ENCODE results near the gene TMC1. TPM values are rescaled to one million over a fixed set of nuclear protein-coding genes. Genes with fewer than 3 reads are reported as not detected.

Gene TMC1
- polyA plus RNA-seq, 4 donors, result 0.12 to 0.25 TPM; not detected in 2

DNA sequence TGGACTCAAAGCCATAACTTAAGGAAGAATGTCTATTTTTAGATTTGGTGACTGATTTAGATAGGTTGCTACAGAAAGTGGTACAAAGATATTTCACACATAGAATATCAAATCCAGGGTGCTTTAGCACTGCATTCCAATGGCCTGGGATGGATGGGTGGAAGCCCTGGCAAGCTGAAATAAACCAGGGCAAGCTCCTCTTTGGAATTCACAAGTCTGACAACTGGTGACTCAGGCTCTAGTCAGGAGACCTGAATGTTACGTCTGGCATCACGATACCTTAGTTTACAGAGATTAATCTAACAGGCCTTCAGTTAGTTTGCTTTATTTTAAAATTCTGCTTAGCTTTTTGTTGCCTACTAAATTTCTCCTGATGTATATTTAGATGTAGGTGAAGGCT lies 144.0 kb downstream of the TMC1 start:
- no peak overlapping the region for H3K27ac ChIP-seq (ENCODE audit: low read depth in 1 of 3, low read length in 2 of 3)
- H3K4me3 ChIP-seq (ENCODE audit: low read depth in 1 of 3, low read length in 3 of 3), result no peak overlapping the region
- no peaks in the 10 kb centered on the region for H3K36me3 ChIP-seq (ENCODE audit: control insufficient read depth in 3 of 3, insufficient read depth in 2 of 3, low read depth in 1 of 3, low read length in 3 of 3)
- no peak for DNase-seq
- H3K27me3 ChIP-seq (ENCODE audit: control insufficient read depth in 3 of 3, insufficient read depth in 3 of 3, low read length in 3 of 3), result no peaks in the 10 kb centered on the region
- H3K4me1 ChIP-seq (ENCODE audit: control insufficient read depth in 3 of 3, insufficient read depth in 2 of 3, low read depth in 1 of 3, low read length in 2 of 3), result no peaks in the 10 kb centered on the region
- H3K9me3 ChIP-seq (ENCODE audit: control insufficient read depth in 2 of 2, insufficient read depth in 1 of 2, low read depth in 1 of 2, low read length in 1 of 2), result peaks cover 0 to 5% of the 10 kb centered on the region in 2 donors
- WGBS, 3 donors, result 79 to 94% (median 94%) methylated on average over 2 of the region's 2 CpGs
- no peak for FAIRE-seq

DNA sequence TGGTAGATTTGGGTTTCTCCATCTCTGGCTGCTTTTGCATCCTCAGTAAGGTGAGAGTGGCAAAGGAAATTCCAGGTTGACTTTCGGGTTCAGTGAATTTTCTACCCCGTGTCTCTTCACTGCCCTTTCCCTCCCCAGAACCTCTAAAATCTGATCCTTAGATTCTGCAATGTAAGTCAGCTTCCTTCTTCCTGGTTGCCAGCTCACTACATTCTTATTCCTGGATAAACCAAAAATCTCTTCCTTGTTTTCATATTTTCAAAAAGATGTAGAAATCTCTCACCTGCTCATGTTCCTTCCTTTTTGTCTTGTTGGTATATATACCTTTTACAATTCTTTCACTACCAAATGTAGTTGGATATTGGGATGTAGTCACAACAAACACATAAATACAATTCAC lies 145.8 kb downstream of the TMC1 start:
- peaks cover 0 to 5% of the 10 kb centered on the region in 2 donors for H3K9me3 ChIP-seq (ENCODE audit: control insufficient read depth in 2 of 2, insufficient read depth in 1 of 2, low read depth in 1 of 2, low read length in 1 of 2)
- DNase-seq (no peak), FAIRE-seq (no peak)
- H3K4me1 ChIP-seq (ENCODE audit: control insufficient read depth in 3 of 3, insufficient read depth in 2 of 3, low read depth in 1 of 3, low read length in 2 of 3), result no peaks in the 10 kb centered on the region
- H3K36me3 ChIP-seq (ENCODE audit: control insufficient read depth in 3 of 3, insufficient read depth in 2 of 3, low read depth in 1 of 3, low read length in 3 of 3), result no peaks in the 10 kb centered on the region
- no peaks in the 10 kb centered on the region for H3K27me3 ChIP-seq (ENCODE audit: control insufficient read depth in 3 of 3, insufficient read depth in 3 of 3, low read length in 3 of 3)
- 61 to 69% (median 68%) methylated on average over 2 of the region's 2 CpGs for WGBS, 3 donors
- H3K27ac ChIP-seq (ENCODE audit: low read depth in 1 of 3, low read length in 2 of 3), result no peak overlapping the region
- no peak overlapping the region for H3K4me3 ChIP-seq (ENCODE audit: low read depth in 1 of 3, low read length in 3 of 3)

DNA sequence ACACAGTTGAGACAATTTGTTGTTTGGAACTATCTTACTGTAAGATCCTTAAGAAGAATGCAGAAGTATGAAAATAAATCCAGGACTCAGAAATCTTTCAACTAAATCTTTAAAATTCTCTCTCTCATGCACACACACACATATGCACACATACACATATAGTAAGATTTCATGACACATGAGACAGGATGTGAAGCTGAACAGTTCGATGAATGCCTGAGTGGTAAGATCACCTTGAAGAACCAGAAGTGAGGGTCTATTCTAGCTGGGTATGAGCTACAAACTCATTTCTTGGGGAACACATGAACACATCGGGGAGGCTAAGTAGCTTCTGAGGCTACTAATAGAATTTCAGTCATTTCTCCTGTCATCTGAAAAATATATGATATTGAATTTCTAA lies 153.6 kb downstream of the TMC1 start:
- WGBS, 3 donors, result 87 to 96% (median 94%) methylated on average over 2 of the region's 2 CpGs
- Histone ChIP-seq H3K4me3 (ENCODE audit: low read depth in 1 of 3, low read length in 3 of 3) (no peak overlapping the region), H3K36me3 (ENCODE audit: control insufficient read depth in 3 of 3, insufficient read depth in 2 of 3, low read depth in 1 of 3, low read length in 3 of 3) (no peaks in the 10 kb centered on the region), H3K9me3 (ENCODE audit: control insufficient read depth in 2 of 2, insufficient read depth in 1 of 2, low read depth in 1 of 2, low read length in 1 of 2) (no peaks in the 10 kb centered on the region), H3K4me1 (ENCODE audit: control insufficient read depth in 3 of 3, insufficient read depth in 2 of 3, low read depth in 1 of 3, low read length in 2 of 3) (no peaks in the 10 kb centered on the region), H3K27ac (ENCODE audit: low read depth in 1 of 3, low read length in 2 of 3) (no peak overlapping the region), H3K27me3 (ENCODE audit: control insufficient read depth in 3 of 3, insufficient read depth in 3 of 3, low read length in 3 of 3) (no peaks in the 10 kb centered on the region)
- no peak for DNase-seq
- no peak for FAIRE-seq

DNA sequence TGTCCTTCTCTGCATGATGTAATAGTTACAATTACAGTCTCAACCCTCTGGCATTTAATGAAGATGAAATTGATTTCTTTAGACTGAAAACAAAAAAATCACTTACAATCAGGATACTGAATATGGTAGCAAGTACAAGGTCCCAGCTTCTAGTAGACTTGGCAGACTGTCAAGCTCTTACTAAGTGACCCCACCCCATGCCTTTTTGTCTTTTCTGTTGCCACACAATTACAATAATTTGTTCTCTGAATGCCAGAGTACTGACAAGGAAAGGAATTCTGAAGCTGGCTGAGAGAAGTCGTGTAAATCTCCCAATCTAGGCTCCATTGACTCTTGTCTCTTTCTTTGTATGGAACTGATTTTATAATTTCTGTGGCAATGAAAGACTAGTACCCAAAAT lies 154.2 kb downstream of the TMC1 start:
- FAIRE-seq, result no peak

DNA sequence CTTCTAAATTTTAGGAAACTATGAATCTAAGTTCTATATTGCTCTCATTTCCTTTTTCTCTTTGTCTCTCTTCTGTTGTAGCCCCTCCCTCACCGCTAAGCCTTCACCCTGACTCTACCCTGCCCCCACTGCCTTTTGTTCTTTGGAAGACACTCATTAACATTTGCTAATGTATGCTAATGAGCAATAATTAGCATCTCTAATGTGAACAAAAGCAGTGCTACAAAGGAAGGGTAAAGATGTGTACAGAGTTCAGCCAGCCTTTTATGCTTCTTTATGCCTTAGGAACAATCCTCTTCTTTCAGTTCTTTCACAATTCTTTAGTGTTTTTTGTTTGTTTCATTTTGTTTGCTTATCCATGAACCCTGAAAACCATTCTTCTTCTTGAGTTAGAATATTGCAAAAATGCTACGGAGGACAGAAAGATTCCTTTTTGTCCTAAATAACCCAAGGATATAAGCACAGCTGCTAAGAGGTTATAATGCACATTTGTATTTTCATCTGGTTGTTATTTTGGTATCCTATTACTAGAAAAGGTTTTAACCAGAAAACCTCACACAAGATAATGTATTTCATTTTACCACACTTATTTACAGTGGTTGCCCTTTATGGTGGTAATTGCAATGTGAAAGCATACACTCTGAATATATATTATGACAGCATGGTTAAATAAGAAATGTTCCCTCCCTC lies 159.3 kb downstream of the TMC1 start:
- H3K27ac ChIP-seq (ENCODE audit: low read depth in 1 of 3, low read length in 2 of 3), result no peak overlapping the region
- DNase-seq (no peak), FAIRE-seq (no peak)
- WGBS, 3 donors, result 48 to 83% (median 67%) methylated on average over 2 of the region's 2 CpGs
- no peaks in the 10 kb centered on the region for H3K9me3 ChIP-seq (ENCODE audit: control insufficient read depth in 2 of 2, insufficient read depth in 1 of 2, low read depth in 1 of 2, low read length in 1 of 2)
- no peaks in the 10 kb centered on the region for H3K4me1 ChIP-seq (ENCODE audit: control insufficient read depth in 3 of 3, insufficient read depth in 2 of 3, low read depth in 1 of 3, low read length in 2 of 3)
- no peaks in the 10 kb centered on the region for H3K36me3 ChIP-seq (ENCODE audit: control insufficient read depth in 3 of 3, insufficient read depth in 2 of 3, low read depth in 1 of 3, low read length in 3 of 3)
- no peak overlapping the region for H3K4me3 ChIP-seq (ENCODE audit: low read depth in 1 of 3, low read length in 3 of 3)
- H3K27me3 ChIP-seq (ENCODE audit: control insufficient read depth in 3 of 3, insufficient read depth in 3 of 3, low read length in 3 of 3), result no peaks in the 10 kb centered on the region

More for the DNA sequence above, 154.2 kb downstream of the TMC1 start:
- no peaks in the 10 kb centered on the region for H3K27me3 ChIP-seq (ENCODE audit: control insufficient read depth in 3 of 3, insufficient read depth in 3 of 3, low read length in 3 of 3)
- no peaks in the 10 kb centered on the region for H3K9me3 ChIP-seq (ENCODE audit: control insufficient read depth in 2 of 2, insufficient read depth in 1 of 2, low read depth in 1 of 2, low read length in 1 of 2)
- no peak overlapping the region for H3K4me3 ChIP-seq (ENCODE audit: low read depth in 1 of 3, low read length in 3 of 3)
- H3K27ac ChIP-seq (ENCODE audit: low read depth in 1 of 3, low read length in 2 of 3), result no peak overlapping the region
- DNase-seq, result peak; percentile 6 to 62
- 8 to 30% (median 19%) methylated on average over 1 of the region's 1 CpG for whole genome bisulfite sequencing, 3 donors
- H3K4me1 ChIP-seq (ENCODE audit: control insufficient read depth in 3 of 3, insufficient read depth in 2 of 3, low read depth in 1 of 3, low read length in 2 of 3), result no peaks in the 10 kb centered on the region
- no peaks in the 10 kb centered on the region for H3K36me3 ChIP-seq (ENCODE audit: control insufficient read depth in 3 of 3, insufficient read depth in 2 of 3, low read depth in 1 of 3, low read length in 3 of 3)

DNA sequence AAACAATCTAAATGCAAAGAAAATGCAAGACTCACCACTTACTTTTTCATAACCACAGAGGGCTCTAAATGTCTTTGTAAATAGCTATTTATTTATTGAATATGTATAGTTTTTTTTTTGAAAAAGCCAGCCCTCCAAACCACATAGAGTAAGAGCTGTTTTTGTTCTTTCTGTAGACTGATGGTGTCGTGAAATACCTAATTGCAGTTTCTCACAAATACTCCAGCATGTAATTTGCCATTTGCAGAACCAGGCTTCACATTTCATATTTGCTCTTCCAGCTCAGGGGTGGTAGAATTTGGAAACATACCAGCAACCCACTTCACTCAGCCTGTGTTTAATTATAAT lies 159.8 kb downstream of the TMC1 start:
- Histone ChIP-seq H3K4me1 (ENCODE audit: control insufficient read depth in 3 of 3, insufficient read depth in 2 of 3, low read depth in 1 of 3, low read length in 2 of 3) (no peaks in the 10 kb centered on the region), H3K27ac (ENCODE audit: low read depth in 1 of 3, low read length in 2 of 3) (no peak overlapping the region), H3K36me3 (ENCODE audit: control insufficient read depth in 3 of 3, insufficient read depth in 2 of 3, low read depth in 1 of 3, low read length in 3 of 3) (no peaks in the 10 kb centered on the region), H3K9me3 (ENCODE audit: control insufficient read depth in 2 of 2, insufficient read depth in 1 of 2, low read depth in 1 of 2, low read length in 1 of 2) (no peaks in the 10 kb centered on the region), H3K4me3 (ENCODE audit: low read depth in 1 of 3, low read length in 3 of 3) (no peak overlapping the region), H3K27me3 (ENCODE audit: control insufficient read depth in 3 of 3, insufficient read depth in 3 of 3, low read length in 3 of 3) (no peaks in the 10 kb centered on the region)
- FAIRE-seq (no peak), DNase-seq (no peak)
- WGBS, 3 donors, result 66 to 79% (median 74%) methylated on average over 1 of the region's 1 CpG

DNA sequence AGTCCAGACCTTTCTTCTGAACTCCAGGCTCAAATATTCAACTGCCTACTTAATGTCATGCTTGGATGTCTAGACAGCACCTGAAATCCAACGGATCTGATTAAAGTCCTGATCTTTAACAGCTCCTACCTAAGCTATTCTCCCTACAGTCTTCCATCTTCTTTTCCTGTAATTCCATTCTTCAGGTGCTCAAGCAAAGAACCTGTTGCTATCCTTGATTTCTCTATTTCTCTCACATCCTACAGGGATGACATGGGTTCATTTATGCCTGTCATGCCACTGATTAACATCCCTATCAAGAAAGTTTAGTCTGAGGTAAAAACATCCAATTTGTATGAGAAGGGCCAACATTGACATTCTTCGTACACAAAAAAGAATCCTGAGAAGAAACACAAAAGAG lies 163.2 kb downstream of the TMC1 start:
- WGBS, 3 donors, result 70 to 81% (median 75%) methylated on average over 2 of the region's 2 CpGs
- no peak overlapping the region for H3K4me3 ChIP-seq (ENCODE audit: low read depth in 1 of 3, low read length in 3 of 3)
- FAIRE-seq (no peak), DNase-seq (no peak)
- H3K4me1 ChIP-seq (ENCODE audit: control insufficient read depth in 3 of 3, insufficient read depth in 2 of 3, low read depth in 1 of 3, low read length in 2 of 3), result no peaks in the 10 kb centered on the region
- H3K27ac ChIP-seq (ENCODE audit: low read depth in 1 of 3, low read length in 2 of 3), result no peak overlapping the region
- no peaks in the 10 kb centered on the region for H3K36me3 ChIP-seq (ENCODE audit: control insufficient read depth in 3 of 3, insufficient read depth in 2 of 3, low read depth in 1 of 3, low read length in 3 of 3)
- no peaks in the 10 kb centered on the region for H3K27me3 ChIP-seq (ENCODE audit: control insufficient read depth in 3 of 3, insufficient read depth in 3 of 3, low read length in 3 of 3)
- no peaks in the 10 kb centered on the region for H3K9me3 ChIP-seq (ENCODE audit: control insufficient read depth in 2 of 2, insufficient read depth in 1 of 2, low read depth in 1 of 2, low read length in 1 of 2)

DNA sequence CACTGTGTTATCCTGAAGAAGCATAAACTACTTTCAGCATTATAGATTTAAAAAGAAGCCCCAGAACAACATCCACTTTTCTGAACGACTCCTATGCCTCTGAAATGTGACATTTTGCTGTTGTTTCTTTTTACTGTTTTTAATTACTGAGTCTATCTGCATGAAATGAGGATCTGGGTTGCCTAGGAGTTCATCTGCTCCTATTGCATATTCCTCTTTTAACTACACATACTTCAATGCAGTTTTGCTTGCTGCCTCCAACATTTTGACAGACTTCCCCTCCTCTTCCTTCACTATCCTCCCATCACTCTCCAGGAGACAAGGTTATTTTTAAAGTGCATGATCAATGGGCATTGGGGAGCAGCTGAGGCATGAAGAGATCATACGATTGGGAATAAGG lies 164.5 kb downstream of the TMC1 start:
- H3K4me3 ChIP-seq (ENCODE audit: low read depth in 1 of 3, low read length in 3 of 3), result no peak overlapping the region
- no peaks in the 10 kb centered on the region for H3K9me3 ChIP-seq (ENCODE audit: control insufficient read depth in 2 of 2, insufficient read depth in 1 of 2, low read depth in 1 of 2, low read length in 1 of 2)
- H3K4me1 ChIP-seq (ENCODE audit: control insufficient read depth in 3 of 3, insufficient read depth in 2 of 3, low read depth in 1 of 3, low read length in 2 of 3), result no peaks in the 10 kb centered on the region
- no peak for FAIRE-seq
- 77 to 84% (median 78%) methylated on average over 2 of the region's 2 CpGs for WGBS, 3 donors
- no peak overlapping the region for H3K27ac ChIP-seq (ENCODE audit: low read depth in 1 of 3, low read length in 2 of 3)
- H3K27me3 ChIP-seq (ENCODE audit: control insufficient read depth in 3 of 3, insufficient read depth in 3 of 3, low read length in 3 of 3), result no peaks in the 10 kb centered on the region
- DNase-seq, result no peak
- no peaks in the 10 kb centered on the region for H3K36me3 ChIP-seq (ENCODE audit: control insufficient read depth in 3 of 3, insufficient read depth in 2 of 3, low read depth in 1 of 3, low read length in 3 of 3)

DNA sequence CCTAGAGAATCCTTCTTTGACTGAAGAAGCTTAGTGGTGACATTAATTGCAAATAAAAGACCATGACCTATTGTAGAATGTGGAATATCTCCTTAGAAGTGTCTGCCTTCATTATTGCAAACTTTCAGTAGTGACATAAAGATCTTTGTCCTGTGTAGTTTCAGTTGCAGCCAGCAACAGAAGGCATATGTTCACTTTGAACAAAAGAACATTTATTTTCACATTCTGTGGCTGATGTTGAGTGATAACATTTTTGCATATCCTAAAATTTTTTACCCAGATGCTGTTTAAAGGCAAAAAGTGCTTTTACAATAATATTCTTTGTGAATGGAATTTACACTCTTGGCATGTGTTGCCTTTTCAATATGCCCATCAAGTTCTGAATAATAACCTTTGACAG lies 165.9 kb downstream of the TMC1 start:
- no peaks in the 10 kb centered on the region for H3K36me3 ChIP-seq (ENCODE audit: control insufficient read depth in 3 of 3, insufficient read depth in 2 of 3, low read depth in 1 of 3, low read length in 3 of 3)
- no peaks in the 10 kb centered on the region for H3K27me3 ChIP-seq (ENCODE audit: control insufficient read depth in 3 of 3, insufficient read depth in 3 of 3, low read length in 3 of 3)
- no peaks in the 10 kb centered on the region for H3K9me3 ChIP-seq (ENCODE audit: control insufficient read depth in 2 of 2, insufficient read depth in 1 of 2, low read depth in 1 of 2, low read length in 1 of 2)
- H3K27ac ChIP-seq (ENCODE audit: low read depth in 1 of 3, low read length in 2 of 3), result no peak overlapping the region
- H3K4me1 ChIP-seq (ENCODE audit: control insufficient read depth in 3 of 3, insufficient read depth in 2 of 3, low read depth in 1 of 3, low read length in 2 of 3), result no peaks in the 10 kb centered on the region
- FAIRE-seq (no peak), DNase-seq (no peak)
- H3K4me3 ChIP-seq (ENCODE audit: low read depth in 1 of 3, low read length in 3 of 3), result no peak overlapping the region
